NCI-H345 treated with DMSO at 0.1 percent for 48 hours (cell line): ENCODE results near the gene NR1I3.
"Not testable (repeated sequence)": the region's sequence is repeated elsewhere in the genome, so short reads cannot be mapped to it uniquely, and the experiment has no call there.

Experiments used
- DNase-seq: peaks from one replicate; lab custom pipeline; 2025; ENCODE audit not compliant: unreplicated experiment; lab: John Stamatoyannopoulos, UW

The NR1I3 gene, protein sequence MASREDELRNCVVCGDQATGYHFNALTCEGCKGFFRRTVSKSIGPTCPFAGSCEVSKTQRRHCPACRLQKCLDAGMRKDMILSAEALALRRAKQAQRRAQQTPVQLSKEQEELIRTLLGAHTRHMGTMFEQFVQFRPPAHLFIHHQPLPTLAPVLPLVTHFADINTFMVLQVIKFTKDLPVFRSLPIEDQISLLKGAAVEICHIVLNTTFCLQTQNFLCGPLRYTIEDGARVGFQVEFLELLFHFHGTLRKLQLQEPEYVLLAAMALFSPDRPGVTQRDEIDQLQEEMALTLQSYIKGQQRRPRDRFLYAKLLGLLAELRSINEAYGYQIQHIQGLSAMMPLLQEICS

DNA sequence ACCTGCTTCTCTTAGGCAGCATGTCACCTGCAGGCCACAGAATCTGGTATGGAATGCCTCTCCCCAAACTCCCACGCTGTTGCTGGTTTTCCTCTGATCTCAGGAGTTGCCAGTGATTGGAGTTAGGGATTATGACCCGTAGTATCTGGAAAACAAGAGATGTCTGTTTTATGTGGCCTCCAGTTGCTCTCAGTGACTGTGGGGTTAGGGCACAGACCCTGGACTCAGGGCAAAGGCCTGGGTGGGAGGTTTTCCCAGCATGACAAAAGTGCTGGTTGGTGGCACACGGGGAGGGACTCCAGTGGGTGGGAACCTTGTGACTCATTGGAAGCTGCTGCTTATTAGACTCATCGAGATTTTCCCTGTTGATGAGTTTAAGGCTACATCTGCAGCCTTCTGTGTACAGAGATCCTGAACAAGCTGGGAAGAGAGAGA, at the start of gene NR1I3:
NR1I3 (minus strand) TSS at position 165 of the 435 bp plus-strand sequence. CDS start 1,638 bp downstream, outside the sequence.
- DNase-seq: no peak

DNA sequence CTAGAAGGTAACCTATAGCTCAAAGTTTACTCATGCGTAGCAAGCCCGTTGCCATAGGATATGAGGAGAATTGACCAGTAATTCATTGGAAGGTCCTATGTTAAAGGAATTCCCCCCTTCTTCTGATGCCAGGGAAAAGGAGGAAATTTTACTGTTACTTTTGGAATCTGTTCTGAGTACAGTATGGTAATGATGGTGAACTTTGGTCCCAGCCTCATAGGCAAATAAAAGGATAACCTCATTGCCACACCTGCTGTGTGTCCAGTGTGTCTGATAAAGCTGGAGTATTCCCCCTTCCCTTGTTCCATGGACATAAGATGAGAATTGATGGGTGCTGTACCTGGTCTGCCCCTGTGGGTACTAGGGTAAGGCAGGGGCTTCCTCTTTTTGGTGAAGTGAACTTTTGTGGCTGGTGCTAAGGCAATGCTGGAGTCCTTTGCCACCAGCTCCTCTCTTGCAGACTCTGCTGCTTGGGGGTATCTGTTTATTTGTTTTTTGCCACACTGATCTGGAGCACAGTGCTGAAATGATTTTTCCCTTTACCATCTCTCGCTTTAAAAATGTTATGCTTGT, 49.6 kb upstream of the NR1I3 start:
- no peak for DNase-seq

DNA sequence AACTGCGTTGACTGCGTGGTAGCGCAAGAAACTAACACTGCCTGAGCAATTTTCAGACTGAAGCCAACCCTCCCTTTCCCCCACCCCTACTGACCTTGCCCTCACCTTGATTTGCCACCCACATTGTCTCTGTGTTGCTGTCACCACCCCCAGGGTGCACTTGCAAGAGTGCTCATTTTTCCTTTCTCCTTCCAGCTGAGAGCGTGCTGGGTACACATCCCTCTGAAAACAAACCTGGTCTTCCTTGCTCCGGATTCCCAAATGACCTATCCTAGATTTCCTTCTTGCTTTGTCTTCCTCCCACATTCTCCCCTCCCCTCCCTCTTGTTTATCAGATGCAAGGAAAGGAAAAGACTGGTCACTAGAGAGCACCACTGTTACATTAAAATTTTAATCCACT, 47.5 kb upstream of the NR1I3 start:
- DNase-seq: no peak

DNA sequence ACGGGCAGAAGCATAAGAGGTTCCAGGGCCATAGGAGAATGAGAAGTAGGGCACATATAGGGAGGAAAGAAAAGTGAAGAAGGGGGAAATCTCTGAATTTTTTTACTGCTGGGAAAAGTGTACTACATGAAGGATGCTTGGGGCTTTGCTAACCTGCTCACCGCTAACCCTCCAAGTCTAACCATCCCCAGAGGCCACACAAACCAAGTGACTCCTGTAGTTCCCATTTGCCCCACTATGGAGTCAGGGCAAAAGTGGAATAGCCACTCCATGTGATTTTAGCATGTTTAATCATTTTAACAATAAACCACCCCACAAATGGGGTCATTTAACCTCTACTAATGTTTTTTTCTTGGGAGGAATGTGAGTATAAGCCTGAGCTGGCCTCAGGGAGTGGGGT, 47.1 kb upstream of the NR1I3 start:
- no peak for DNase-seq

DNA sequence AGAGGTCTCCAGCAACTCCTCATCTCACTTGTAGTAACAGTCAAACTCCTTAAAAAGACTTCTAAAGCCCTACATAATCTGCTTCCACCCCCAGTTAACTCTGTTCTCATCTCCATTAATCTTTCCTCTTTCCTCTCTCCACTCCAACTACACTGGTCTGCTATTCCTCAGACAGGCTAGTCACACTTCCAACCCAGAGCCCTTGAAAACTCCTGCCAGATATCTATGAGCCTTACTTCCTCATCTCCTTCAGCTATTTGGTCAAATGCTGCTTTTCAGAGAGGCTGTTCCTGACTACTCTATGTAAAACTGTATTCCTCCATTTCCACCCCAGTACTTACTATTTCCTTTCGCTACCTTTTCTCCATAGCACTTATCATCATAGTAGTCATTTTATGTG, 45.0 kb upstream of the NR1I3 start:
- DNase-seq: no peak

DNA sequence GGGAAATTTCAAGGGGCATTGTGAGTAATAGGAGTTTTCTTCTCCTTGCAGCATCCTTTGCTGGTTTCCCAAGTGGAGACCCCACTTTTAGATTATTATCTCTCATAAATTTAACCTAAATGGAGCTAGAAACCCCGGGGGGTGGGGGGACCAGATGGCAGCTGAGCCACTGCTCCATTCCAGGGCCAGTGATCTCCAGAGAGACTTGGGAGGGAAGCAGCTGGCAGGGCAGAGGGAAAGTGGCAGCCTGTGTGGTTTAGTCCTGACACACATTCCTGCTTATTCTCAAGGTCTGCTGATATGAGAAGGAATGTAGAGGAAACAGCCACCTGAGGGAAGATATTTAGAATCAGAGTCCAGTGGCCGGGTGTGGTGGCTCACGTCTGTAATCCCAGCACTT, 36.9 kb upstream of the NR1I3 start:
- no peak for DNase-seq

DNA sequence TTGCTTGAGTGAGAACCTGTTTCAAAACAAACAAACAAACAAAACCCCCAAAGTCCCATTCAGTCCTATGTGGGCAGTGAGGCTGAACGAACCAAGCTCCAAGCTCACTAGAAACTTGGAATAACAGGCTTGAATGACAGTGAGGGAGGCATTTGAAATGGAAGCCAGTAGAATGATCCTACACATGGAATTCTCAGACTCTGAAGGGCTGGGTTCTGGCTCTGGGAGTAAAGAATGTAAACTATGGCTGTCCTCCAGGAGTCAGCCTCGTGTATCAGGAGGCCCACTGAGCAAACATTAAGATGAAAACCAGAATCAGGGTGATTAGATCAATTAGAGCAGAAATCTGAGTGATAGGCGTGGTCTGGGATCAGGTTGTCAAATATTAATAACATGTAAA, 35.4 kb upstream of the NR1I3 start:
- no peak for DNase-seq

DNA sequence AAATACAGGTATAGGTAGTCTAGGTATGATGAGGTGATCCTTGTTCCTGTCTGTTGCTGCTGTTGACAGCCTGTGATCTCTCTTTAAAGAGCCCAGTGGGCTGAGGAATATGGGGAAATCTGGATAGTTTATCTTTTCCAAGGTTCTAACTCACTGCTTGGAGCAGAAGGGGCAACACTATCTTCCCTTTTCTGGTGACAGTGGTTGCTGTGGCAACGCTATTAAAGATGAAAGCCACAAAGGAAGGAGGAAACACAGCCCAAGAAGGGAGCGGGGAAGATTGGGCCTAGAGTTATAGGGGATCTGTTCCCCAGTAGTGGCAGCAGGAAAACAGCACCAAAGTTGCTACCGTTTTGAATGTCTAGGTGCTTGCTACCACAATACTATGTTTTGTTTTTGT, 29.3 kb upstream of the NR1I3 start:
- DNase-seq: no peak

DNA sequence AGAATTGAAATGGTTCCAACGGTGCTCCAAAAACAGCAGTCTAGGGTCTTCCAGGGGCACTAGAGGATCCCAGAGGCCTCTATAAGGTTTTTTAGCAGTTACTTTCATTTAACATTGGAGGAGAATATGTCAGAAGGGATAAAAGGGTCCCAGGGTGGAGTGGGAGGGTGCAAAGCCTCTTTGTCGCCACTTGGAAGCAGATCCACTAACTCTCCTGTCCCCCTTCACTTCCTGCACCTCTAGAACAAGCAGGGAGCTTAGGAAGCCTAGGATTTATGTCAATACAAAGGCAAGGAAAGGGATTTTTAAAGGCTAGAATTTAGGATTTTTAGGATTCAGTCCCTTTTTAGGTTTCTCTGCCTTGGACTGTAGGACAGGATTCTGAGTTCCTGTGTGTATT, 28.8 kb upstream of the NR1I3 start:
- DNase-seq: no peak

DNA sequence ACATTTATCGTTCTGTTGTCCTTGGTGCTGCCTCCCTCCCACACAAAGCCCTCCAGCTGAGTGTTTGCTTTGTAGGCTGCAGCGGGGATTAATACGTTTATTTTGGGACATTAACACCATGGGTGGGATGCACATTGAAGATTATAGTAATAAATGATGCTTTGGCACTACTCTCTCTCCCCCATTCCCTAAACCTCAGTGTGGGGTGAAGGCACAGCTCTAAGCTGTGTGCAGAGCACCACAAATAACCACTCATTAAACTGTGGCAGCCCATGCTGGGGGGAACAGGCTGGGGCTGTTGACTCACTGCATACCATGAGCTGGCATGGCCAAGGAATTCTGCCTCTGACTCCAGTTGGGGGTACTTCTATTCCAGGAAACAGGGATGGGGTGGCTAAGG, 28.2 kb upstream of the NR1I3 start:
- DNase-seq: no peak

DNA sequence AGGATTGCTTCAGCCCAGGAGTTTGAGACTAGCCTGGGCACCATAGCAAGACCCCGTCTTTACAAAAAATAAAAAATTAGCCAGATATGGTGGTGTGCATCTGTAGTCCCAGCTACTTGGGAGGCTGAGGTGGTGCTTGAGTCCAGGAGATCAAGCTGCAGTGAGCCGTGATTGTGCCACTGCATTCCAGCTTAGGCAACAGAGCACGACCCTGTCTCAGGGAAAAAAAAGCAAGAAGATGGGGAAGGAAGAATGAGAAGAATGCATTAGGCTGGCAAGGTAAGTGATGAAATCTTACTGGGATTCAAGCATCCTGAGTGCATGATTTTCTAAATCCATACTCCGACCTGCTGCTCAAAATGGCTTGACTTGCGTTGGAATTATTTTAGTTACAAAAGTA, 27.3 kb upstream of the NR1I3 start:
- DNase-seq: no peak

DNA sequence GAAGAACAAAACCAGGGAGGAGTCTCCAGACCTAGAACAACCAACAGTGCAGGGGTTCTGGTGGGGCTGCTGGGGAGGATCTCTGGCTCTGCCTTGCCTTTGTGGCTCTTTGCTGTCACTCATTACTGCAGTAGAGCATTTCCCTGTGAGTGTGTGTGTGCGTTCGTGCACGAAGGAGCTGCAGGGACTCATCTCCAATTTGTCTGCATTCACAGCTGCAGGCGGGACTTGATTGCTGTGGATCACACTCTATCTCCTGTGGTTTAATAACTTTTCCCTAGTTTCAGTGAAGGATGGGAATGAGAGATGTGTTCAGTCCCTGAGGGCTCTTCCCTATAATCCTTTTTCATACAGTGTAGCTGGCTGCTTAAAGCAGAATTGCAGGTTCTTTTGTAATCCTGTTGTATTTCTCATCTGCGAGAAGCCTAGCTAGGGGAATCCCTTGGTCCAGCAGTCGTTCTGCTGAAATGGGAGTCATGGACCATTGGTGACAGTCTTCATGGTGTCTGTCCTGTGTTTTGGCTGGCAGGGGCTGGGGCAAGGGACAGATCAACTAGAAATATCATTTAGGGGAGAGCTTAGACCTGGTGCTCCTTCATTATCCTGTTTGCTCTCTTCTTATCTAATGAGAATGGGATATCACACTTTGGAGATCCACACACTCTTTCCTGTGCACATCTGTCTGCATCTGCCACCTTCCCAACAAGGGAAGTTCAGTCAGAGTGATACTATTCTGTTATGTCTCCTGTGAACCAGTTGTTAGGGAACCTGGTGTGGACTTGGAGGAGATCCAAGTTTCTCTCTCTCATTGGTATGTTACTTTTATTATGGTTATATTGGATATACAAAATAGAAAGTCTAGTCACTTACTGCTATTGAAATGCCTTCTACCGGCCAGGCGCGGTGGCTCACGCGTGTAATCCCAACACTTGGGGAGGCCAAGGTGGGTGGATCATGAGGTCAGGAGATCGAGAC, 23.5 kb upstream of the NR1I3 start:
- no peak for DNase-seq

DNA sequence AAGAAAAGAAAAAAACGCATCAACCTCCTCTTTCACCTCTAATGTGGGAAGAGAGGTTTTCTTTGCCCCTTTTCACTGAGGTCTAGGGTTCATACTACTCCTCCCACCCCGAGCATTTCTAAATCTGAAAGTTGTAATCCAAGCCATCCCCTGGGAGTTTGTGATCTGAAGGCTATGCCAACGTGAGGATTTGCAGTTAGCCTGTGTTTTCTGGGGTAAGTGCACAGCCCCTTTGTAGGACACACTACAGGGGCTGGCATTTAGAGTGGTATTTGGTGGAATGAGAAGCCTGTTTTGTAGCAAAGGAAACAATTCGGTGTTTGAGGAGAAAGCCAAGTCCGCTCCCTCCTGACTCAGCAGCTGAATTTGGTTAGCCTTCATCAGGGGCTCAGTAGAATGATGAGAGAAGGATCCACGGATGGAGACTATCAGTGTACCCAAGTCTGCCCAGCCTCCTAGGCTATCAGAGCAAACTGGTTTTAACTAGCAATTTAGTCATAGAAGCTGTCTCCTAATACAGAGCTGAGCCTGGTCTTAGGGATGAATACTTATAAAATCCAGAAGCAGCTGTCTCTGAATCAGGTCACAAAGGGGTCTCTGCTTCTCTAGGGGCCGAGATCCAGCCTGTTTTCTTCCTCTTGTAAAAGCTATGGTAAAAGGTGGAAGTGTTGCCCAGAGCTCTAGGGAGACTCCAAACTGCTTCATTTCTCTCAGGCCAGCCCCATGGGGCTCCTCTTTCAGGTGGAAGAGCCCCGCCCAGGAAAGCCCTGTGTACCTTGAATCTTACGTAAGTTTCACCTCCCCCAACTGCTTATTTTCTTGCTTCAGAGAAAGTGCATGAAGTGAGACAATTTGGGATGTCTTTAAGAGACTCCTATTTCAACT, 22.6 kb upstream of the NR1I3 start:
- no peak for DNase-seq

DNA sequence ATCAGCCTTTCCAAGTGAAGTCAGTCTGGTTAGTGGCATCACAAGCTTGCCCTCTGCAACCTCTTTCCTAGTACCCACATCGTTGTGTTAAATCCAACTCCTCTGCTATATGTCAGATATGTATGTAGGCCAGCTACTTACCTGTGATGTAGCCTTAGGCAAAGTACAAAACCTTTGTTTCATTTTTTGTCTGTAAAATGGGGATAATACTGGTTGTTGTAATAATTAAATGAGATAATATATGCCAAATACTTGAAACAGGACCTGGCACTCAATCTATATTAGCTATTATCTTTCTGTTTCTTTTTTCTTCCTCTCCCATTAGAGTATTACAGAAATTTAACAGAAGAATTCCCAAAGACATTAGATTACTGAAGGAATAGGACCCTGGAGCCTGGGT, 21.8 kb upstream of the NR1I3 start:
- no peak for DNase-seq

DNA sequence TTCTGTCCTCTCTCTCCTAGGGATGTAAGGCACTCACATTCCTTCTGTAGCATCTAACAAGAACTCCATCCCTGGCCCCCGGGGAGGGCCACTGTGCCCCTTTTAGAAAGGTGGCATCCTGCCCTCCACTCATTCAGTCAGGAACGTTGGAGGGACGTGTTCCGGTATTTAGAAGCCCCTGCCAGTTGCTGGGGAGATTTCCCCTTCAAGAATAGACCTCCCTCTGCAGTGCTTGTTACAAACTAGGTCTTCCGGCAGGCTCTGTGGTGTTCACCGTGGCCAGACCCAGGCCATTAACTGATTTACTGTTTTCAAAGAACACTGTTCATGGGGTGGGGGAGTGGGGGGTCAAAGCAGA, 21.3 kb upstream of the NR1I3 start:
- no peak for DNase-seq

DNA sequence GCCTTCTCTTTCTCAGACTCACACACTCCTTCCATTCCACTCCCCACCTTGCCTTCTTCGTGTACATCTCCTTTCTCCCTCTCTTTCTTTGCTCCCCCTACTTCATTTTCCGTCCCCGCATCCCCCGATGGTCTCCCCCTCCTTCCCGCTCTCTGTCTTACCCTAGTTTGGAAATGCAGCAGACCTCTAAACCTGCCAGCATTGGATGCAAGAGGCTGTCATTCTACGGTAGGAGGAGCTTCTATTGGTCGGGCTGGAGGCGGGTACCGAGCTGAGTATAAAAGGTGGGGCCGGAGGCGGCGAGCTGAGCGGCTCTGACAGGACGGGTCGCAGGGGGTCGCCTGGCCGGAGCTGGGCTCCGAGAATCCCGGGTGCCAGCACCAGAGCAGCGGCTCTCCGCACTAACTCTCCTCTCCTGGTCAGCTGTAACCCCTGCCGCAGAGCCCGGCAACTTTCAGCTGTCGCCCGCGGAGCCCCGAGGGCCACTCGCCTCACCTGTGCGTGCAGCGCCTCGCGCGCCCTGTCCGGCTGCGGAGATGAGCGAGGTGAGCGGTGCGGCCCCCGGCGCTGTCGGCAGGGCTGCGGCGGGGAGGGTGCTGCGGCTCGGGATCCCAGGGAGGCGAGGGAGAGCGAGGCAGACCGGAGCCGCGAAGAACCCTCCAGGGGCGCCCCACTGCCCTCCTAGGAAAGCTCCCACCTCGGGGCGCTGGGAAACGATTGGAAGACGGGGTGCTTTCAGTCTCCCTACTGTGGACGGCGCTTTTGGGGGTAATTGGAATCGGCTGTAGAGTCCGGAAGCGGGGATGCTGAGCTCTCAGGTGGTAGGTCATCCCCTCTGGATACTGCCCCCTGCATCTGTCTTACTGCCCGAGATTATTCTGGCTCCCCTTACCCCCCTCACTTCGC, 20.7 kb upstream of the NR1I3 start, which contains the start of gene PCP4L1:
PCP4L1 (plus strand) TSS at position 307 of the 906 bp plus-strand sequence; CDS start at position 537, 230 bp downstream.
- DNase-seq: peak; percentile 17

DNA sequence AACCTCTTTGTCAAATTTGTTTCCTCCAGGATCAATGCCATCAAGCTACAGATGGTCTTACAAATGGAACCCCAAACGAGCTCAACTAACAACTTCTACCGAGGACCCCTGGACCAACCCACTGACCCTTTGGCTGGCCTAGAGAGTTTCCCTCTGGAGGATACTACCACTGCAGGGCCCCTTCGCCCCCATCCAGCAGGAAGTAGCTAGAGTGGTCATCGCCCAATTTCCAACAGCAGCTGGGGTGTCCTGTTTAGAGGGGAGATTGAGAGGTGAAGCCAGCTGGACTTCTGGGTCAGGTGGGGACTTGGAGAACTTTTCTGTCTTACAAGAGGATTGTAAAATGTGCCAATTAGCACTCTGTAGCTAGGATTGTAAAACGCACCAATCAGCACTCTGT, 19.1 kb upstream of the NR1I3 start:
- DNase-seq: not testable (repeated sequence)

DNA sequence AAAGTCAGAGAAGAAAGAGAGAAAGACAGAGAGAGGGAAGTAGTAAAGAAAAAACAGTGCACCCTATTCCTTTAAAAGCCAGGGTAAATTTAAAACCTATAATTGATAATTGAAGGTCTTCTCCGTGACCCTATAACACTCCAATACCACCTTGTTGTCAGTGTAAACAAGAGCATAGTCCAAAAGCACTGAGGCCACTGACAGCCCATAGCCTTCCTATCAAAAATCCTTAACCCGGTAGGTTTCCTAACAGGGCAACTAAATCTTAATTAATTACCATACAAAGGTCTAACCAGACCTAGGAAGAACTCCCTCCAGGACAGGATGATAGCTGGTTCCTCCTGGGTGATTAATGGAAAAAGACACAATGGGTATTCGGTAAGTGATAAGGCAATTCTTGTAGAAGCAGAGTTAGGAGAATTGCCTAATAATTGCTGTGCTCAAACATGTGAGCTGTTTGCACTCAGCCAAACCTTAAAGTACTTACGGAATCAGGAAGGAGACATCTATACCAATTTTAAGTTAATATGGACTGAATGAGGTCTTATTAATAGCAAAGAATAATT, 18.0 kb upstream of the NR1I3 start:
- DNase-seq: not testable (repeated sequence)

DNA sequence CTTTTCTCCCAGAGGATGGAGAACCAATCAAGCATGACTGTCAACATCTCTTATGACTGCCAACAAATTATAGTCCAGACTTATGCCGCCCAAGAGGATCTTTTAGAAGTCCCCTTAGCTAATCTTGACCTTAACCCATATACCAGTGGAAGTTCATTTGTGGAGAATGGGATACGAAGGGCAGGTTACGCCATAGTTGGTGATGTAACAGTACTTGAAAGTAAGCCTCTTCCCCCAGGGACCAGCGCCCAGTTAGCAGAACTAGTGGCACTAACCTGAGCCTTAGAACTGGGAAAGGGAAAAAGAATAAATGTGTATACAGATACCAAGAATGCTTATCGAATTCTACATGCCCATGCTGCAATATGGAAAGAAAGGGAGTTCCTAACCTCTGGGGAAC, 17.3 kb upstream of the NR1I3 start:
- DNase-seq: not testable (repeated sequence)
